ENCODE data around the gene ABCD2.
A peak's percentile ranks its signal among the peaks of the same experiment; 100 is the strongest.
"Not testable (repeated sequence)": the region's sequence is repeated elsewhere in the genome, so short reads cannot be mapped to it uniquely, and the experiment has no call there.

Gene ABCD2

DNA sequence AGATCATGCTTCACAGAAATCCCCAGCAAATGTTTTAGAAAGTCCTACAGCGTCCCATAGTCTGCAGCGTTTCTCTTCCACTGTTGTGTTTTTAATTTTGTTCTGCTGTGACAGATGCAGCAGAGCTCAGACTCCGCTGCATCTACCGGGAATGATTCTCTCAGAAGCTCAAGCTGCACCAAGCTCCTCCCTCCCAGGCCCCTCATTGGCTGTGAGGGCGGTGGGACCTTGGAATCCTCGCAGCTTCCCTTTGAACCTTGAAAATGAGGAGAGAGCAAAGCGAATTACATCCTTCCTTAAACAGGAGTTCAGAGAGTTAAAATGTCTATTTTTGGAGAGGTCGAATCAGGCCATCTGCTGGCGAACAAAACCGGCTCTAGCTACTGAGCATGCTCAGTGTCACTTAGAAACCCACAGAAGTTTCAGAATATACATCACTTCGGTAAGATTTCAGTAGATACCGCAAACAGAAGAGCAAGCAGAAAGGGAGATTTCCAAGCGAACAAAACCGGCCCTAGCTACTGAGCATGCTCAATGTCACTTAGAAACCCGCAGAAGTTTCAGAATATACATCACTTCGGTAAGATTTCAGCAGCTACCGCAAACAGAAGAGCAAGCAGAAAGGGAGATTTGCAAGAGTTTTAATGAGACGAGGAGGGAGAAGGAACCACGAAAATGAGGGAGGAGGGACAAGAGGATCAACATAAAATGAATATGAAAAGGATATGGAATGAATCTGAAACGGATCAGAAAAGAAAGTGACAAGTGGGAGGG, at the start of gene ABCD2:
TSS of gene ABCD2 (minus strand) at position 144 of the 774 bp plus-strand sequence. CDS start 188 bp downstream, outside the sequence.
- peak; percentile 82 for DNase-seq

DNA sequence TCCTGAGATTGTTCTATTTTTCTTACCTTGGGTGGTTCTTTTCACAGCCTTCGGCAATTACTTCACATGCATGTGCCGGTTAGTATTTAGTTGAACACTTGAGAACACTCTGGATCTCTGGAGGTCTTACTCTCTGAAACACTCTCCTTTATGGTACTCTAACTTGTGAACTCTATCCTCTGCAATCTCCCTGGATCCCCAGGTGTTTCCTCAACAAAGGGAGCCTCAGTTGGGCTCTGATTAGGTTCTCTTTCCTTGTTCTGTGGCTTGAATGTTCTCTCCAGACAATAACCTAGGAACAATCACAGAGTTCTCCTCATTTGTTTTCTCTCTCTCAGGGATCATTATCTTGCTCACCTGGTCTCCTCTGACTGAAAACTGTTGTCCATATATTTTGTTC, 40.5 kb upstream of the ABCD2 start:
- no peak for DNase-seq

DNA sequence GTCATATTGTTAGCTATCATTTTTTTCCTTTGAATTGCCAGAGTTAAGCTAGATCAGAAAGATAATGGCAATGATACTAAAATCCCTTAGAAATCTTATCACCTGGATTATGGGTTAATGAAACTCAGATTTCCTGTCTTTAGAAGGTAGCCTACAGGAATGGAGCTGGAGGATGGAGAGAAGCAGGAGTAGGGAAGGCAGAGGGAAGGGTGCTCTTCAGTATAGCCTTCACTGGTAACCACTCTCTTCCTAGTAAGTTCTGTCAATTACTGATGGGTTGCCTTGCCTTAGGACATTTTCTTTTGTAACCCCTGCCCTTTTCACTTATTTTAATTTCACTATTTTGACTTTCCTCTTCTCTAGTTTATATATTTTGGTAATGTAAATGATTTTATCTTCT, 27.8 kb upstream of the ABCD2 start:
- DNase-seq = no peak

DNA sequence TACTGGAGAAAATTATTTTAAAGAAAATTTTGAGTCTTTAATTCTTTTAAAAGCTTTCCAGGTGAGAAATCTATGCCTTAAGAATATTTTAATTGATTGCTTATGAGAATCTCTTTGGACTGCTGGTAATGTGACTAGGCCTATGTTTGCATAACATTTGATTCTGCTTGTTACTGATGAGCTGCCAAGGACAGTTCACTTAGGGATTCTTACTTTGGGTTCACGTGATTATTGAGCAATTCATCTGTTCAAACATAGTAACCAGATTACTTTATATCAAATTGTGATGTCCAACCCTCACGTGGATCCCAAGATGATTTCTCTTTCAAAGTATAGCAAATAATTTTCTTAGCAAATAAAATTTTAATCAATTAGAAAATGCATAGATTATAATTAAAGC, 27.4 kb upstream of the ABCD2 start:
- DNase-seq = no peak

DNA sequence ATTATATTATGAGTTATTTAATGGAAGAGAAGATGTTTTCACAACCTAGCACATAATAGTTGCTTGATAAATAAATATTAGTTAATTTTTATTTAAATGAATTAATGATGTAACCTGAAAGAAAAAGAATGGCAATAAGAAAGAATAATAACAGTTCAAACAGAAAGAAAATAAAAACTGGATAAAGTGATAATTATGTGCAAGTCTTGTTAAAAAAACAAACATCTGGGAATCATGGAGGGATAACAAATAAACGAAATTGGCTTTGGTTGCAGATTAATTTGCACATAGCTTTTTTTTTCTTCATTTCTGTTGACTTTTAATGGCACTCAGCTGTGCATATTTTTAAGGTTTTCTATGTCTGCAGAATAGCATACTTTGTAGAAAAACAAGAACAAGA, 23.4 kb upstream of the ABCD2 start:
- no peak for DNase-seq

DNA sequence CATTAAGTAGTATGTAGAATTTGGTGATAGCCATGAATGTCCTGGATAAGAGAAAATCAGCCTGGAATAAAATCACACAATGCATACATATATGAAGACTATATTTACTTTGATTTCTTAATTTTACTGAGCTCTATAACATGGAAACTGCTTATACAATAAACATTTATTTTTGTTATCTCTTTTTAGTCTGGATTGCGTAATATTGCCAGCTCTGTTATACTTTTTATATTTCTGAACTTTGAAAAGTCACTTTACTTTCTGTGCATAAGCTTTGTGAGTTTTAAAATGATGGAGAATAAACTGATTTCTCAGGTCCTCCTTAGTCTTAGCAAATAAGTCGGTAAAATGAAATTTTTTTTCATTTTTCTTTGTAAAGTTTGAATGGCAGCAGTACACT, 19.2 kb upstream of the ABCD2 start:
- no peak for DNase-seq

DNA sequence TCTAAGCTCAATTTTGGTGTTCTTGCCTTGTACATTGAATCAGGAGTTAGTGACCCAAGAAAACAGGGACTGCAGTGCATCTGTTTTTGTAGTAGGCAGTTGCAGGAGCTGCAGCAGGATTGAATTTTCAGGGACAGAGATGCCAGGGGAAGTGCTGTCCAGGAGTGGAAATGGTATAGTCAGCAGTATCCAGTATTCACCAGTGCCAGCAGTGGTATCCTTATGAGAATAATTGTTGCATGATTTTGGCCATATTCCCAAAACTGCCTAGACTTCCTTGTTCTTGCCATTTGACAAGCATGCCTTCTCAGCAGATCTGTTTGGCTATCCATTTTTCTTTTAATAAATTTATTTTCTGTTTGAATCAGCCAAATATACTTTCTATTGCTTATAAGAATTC, 18.6 kb upstream of the ABCD2 start:
- DNase-seq = no peak

DNA sequence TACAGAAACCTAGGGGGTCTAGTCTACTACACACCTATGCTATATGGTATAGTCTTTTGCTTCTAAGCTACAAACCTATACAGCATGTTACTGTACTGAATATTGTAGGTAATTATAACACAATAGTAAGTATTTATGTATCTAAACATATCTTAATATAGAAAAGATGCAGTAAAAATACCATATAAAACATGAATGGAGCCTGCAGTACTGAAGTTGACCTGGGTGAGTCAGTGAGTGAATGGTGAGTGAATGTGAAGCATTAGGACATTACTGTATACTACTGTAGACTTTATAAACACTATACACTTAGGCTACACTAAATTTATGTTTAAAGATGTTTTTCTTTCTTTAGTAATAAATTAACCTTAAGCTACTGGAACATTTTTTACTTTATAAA, 13.1 kb upstream of the ABCD2 start:
- DNase-seq = no peak

DNA sequence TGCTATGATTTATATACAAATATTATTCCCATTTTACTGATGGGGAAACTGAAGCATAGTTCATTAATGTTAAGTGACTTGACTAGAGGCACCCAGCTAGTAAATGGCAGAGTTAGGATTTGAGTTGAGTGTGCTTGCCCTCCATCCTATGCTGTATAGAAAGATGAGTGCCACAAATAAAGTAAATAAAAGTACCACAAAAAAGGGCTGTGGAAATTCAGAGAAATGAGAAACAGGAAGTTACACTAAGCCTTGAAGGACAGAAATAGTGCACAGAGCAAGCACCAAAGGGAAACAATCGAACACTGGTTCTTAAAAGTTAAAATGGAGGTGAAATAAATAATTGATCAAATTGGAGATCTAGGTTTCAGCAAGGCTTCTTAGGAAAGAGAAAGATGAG, 9.2 kb upstream of the ABCD2 start:
- DNase-seq = no peak

DNA sequence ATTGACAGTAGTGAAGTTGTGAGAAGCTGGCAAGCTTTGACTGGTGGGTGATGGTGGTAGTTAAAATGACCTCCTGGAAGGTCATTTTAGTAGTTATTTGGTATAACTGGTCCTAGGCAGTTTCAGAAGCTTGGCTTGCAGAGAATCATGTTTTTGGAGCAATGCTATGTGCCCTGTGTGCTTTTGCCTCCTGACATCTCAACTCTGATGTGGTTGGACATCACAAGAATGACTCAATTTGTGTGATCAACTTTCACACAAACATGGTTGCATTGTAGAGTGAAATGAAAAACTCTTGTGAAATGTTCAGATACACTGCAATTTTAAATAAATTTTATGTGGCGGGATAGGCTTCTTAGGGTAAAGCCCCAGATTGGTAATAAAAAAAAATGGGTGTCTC, 8.3 kb upstream of the ABCD2 start:
- no peak for DNase-seq

DNA sequence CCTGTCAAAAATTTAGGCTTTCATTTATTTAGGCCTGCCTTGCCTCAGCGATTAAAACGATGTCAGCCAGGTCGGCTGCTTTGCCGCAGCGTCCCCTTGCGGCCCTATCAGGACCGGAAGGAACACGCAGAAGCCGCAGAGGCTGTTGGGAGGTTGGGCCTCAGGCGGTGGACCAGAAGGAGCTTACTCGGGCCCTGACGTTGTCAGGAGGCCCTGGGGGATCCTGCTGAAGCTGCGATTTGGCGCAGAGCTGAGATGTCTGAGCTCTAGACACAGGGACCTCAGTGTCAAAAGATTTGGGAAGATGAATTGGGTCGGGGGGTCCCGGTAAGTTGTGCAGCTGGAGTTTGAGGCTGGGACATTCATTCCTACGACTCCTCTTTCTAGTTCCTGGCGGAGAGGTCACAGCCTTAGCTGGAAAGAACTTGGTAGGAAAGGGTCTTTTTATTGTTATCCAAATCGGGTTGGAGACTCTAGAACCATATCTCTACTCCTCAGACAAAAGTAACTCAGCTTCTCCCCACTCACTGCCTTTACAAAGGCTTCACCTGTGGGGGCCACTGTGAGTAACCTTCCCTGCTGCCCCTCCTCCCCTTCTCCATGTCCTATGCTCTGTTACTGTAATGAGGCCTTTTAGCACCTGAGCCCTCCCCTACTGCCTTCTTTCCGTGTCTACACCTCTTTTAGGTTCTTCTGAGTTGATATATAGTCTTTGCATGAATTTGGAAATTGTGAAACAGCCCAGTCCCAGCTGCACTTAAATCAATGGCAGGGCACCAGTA, 6.6 kb upstream of the ABCD2 start:
- DNase-seq = no peak

DNA sequence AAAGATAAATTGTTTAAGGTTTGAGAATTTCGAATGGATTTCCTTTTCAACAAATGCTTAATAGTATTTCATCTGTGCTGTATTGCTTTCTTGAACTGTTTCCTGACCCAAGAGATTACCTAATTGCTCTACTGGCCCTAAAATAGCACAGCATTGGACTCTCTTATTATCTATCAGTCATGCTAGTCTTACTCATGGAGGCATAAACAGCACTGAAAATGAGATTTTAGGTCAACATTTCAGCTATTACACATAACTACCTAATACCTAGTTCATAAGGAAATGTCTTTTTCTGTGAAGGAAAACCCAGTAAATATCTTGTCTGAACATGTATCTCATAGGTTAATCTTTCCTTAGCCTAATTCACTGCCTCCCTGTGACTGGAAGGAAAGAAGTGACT, 4.3 kb upstream of the ABCD2 start:
- DNase-seq = no peak

DNA sequence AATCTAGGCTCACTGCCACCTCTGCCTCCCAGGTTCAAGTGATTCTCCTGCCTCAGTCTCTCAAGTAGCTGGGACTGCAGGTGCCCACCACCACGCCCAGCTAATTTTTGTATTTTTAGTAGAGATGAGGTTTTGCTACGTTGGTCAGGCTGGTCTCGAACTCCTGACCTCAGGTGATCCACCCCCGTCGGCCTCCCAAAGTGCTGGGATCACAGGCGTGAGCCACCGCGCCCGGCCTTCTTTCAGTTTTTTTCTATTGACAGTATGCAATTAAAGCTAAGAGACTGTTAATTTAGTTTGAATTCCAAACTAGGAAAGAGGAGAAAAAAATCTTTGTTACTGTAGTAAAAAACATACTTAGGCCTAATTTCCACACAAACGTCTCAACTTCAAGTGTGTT, 3.6 kb upstream of the ABCD2 start:
- not testable (repeated sequence) for DNase-seq

DNA sequence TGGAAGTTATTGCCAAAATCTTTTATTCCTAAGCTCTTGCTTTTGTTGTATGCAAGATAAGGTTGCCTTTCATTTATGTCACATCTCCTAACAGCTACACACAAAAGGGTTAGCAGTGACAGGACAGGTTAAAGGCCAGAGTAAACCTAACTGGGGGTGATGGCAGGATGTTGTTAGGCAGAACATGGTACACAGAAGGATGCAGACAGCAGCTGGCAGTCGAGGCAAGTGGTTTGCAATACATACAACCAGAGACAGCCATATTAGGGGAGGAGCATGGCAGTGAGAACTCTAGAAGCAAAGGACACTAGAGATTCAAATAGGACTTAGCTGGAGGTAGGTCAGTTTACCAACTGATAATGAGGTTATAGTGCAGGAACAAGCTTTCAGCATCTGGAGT, 2.7 kb upstream of the ABCD2 start:
- no peak for DNase-seq

DNA sequence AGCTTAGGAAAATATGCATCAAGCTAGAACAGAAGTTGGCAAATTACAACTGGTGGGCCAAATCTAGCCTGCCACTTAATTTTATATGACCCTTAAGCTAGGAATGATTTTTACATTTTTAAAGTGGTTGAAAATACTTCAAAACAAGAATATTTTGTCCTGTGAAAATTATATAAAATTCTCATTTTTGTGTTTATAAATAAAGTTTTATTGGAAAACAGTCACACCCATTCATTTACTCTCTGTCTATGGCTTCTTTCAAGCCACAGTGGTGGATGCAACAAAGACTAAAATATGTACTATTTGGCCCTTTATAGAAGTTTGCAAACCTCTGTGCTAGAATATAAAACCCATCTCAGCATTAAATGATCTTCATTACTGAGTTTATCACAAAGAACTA, 2.1 kb upstream of the ABCD2 start:
- no peak for DNase-seq

DNA sequence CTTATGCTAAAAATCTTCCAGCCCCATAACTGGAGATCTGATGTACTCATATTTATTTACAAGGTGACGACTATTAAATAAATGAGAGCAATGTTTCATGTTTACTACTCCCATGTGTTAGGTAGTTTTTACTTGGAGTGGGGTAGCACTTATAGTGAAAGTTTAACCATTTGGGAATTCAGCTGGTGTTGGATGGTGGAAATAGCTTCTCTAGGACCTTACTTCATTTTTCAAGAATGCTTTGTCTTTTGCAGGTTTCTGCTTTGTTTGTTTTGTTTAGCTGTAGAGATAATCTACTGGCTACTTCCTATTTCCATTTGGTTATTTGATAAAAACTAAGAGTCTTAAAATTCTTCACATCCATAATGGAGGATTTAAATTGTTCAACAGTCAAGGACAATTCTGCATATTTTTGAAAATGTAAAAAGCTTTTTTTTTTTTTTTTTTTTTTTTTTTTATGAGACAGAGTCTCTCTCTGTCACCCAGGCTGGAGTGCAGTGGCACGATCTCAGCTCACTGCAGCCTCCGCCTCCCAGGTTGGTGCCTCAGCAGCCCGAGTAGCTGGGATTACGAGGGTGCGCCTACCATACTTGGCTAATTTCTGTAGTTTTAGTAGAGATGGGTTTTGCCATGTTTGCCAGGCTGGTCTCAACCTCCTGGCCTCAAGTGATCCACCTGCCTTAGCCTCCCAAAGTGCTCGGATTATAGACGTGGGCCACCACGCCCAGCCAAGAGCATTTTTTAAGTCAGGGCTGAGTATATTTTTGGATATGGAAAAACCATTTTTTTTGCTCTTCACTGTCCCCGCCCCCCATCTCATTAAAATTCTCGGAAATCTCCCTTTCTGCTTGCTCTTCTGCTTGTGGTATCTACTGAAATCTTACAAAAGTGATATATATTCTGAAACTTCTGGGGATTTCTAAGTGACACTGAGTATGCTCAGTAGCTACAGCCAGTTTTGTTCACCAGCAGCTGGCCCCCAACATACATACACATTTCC, 1.4 kb upstream of the ABCD2 start:
- no peak for DNase-seq

DNA sequence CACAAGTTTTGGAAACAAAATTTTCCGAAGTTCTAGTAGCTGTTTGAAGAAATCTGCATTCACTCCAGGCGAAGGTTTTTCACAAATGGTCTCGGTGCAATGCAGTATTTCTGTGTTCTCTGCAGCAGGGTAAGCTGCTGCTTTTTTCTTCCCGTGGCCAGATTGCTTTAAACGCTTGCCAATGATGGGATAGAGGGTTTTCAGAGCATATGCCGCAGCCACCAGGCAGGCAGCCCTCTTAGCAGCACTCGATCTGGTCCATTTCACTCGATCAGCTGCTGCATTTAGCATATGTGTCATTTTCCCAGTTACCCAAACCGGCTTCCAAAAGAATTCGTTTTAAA, 315 bp downstream of the ABCD2 start:
- no peak for DNase-seq

DNA sequence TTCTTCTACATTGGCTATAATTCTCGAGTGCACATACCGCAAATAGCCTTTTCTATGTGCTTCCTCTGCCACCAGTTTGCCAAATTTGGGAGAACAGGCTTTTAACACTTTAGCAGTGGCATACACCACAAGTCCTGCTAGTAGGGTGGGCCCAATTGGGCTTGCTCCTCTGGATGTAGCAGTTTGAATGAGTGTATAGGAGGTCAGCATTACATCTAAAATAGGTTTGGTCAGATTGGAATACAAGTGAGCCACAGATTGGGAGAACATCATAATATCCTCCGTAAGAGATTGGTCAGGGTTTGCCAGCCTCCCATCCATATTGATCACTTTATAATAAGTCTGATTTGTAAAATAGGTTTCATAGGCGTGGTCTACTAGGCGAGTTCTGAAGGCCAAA, 902 bp downstream of the ABCD2 start:
- DNase-seq = no peak

DNA sequence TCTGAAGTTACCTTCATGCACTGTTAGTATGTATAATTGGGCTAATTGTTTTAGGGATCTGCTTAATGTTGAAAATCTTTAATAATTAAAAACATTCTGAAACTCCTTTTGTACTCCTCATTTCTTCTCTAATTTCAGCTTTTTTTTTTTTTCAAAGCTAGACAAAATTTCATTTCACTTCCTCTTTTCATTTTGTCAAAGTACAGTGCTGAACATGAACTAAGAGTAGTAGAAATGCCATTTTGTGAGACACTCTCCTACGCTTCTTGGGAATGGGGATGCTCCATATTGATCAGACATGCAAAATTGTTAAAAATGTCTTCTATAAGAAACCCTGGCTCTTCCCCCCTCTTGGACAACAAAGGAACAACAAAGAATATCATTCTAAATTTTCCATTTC, 1.7 kb downstream of the ABCD2 start:
- DNase-seq = no peak

DNA sequence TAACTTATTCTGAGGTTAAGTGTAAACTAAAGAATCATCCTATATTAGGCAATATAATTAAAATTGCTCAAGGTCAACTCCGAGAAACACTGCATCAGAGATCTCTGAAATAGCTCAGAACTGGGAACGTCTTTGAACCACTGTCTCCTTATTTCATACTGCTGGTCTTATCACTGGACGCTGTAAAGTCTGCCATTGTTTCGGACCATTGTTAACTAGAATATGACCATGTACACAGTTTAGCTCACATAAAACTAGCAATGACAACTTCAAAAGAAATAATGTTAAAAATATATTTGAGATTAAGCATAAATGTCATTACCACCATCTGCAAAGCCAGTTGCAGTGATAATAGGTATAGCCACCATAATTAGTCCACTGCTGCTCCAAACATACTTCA, 2.9 kb downstream of the ABCD2 start:
- no peak for DNase-seq

DNA sequence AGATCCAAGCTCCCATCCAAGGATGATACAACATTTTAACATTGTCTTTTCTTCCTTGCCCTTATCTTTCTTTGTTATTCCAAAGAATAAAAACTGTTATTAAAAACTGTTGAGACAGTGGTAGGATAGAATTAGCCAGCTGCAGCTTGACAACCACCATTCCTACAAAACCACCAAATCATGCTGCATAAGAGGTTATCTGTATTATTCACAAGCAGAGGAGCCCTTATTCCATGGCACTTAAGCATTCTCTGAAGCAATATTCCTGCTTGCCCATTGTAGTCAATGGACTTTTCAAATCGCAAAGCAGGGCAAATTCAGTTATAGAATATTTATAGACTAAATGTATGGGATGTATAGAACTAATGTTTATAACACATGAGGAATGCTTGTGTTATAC, 3.4 kb downstream of the ABCD2 start:
- DNase-seq = no peak

DNA sequence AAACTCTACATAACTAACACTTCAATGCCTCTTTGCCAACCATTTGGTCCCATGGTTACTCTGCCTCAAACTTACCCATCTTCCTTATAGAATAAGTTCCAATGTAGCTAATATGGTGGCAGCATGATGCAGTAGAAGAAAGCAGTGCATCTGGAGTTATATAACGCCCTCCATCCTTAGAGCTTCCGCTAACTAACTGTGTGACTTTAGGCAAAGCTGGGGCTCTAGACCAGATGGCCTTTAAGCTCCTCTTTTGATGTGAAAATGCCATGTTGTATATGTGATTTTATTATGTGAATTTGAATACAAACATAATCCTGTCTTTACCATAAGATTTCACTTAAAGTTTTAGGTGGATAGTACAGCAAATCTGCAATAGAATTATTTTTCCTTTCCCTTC, 6.1 kb downstream of the ABCD2 start:
- no peak for DNase-seq

DNA sequence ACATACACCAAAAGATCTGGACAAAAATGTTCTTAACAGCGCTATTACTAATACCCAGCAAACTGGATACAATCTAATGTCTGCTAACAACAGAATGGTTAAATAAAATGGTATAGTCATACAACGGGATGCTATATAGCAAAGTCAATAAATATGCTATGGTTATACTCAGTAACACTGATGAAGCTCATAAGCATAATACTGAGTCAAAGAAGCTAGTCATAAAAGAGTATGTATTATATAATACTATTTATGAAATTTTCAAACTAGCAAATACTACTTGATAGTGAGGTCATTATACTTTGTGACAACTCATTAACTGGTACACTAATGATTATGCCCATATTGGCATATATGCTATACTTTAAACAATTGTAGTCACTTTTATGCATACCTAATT, 7.4 kb downstream of the ABCD2 start:
- DNase-seq = no peak

DNA sequence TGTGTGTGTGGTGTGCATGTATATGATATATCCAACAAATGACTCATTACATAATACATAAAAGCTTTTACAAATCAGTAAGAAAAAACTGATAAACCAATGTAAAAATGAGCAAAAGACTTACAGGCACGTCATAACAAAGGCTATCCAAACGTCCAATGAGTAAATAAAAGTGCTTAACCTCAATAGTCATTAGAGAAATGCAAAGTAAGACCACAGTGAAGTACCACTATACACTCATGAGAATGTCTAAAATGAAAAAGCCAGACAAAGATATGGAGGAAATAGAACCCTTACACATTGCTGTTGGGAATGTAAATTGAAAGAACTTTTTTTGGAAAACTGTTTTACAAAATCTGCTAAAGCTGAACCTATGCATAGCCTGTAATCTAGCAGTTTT, 7.8 kb downstream of the ABCD2 start:
- DNase-seq = no peak
